K562 (cell line): Measurements from ENCODE around the gene TRIM38. TPM values are rescaled to one million over a fixed set of nuclear protein-coding genes. Genes with fewer than 3 reads are reported as not detected.

ENCODE experiments used
- AFF1 ChIP-seq, 2 experiments: fragments of 450-650 bp; IDR thresholded peaks; 2 replicates each; pipeline ENCODE4 v1.6.1; 2018; ENCODE audit warnings: mild to moderate bottlenecking in 2 of 2, low read depth in 1 of 2; ENCODE audit not compliant: partially characterized antibody in 2 of 2
- BACH1 ChIP-seq: fragments of 200-800 bp; sonication (Bioruptor generic); IDR thresholded peaks from 2 replicates; pipeline ENCODE4 v1.6.1; 2016; ENCODE audit warnings: missing genetic modification characterization, missing compliant biosample characterization
- EGR1 ChIP-seq: fragments of 450-650 bp; conservative IDR thresholded peaks from 2 replicates; pipeline ENCODE4 v1.6.1; 2017; ENCODE audit warnings: mild to moderate bottlenecking
- L3MBTL2 ChIP-seq: fragments of 450-650 bp; IDR thresholded peaks from 2 replicates; pipeline ENCODE4 v1.6.1; 2016; ENCODE audit warnings: mild to moderate bottlenecking, moderate library complexity
- MYC ChIP-seq, 2 experiments: fragments of 250-450 bp in 1 of 2; sonication (Bioruptor Pico) in 1 of 2; IDR thresholded peaks; 2 replicates each; pipeline versions ENCODE4 v1.5.1 to v1.6.1; 2012 to 2021; ENCODE audit warnings: low read depth in 2 of 2, borderline replicate concordance in 1 of 2, improper control_type of control experiment in 1 of 2, low read length in 1 of 2, mild to moderate bottlenecking in 1 of 2, moderate library complexity in 1 of 2
- NBN ChIP-seq: fragments of 450-650 bp; IDR thresholded peaks from 2 replicates; pipeline ENCODE4 v1.6.1; 2016; ENCODE audit warnings: low read depth, mild to moderate bottlenecking
- NEUROD1 ChIP-seq: fragments of 150-350 bp; IDR thresholded peaks from 2 replicates; pipeline ENCODE4 v1.6.1; 2014; ENCODE audit warnings: borderline replicate concordance, low read length, low read depth; ENCODE audit not compliant: partially characterized antibody
- OTX1 ChIP-seq: fragments of 450-650 bp; formaldehyde crosslinking; IDR thresholded peaks from 2 replicates; pipeline ENCODE4 v1.4.0; 2022; ENCODE audit warnings: mild to moderate bottlenecking
- PHF21A ChIP-seq: fragments of 450-650 bp; IDR thresholded peaks from 2 replicates; pipeline ENCODE4 v1.6.1; 2017; ENCODE audit warnings: low read depth, borderline replicate concordance
- POLR2AphosphoS5 ChIP-seq: IDR thresholded peaks from 2 replicates; pipeline ENCODE4 v1.6.1; 2011; ENCODE audit warnings: mild to moderate bottlenecking, low read depth, low read length, moderate library complexity; ENCODE audit not compliant: control insufficient read depth, insufficient read depth
- PTRF ChIP-seq: fragments of 450-650 bp; IDR thresholded peaks from 2 replicates; pipeline ENCODE4 v1.6.1; 2016; ENCODE audit warnings: mild to moderate bottlenecking, missing genetic modification characterization, missing compliant biosample characterization
- SMARCA4 ChIP-seq: fragments of 450-650 bp; IDR thresholded peaks from 2 replicates; pipeline ENCODE4 v1.6.1; 2016
- SMARCC2 ChIP-seq: fragments of 450-650 bp; IDR thresholded peaks from 2 replicates; pipeline ENCODE4 v1.6.1; 2017; ENCODE audit warnings: antibody characterized with exemption, moderate library complexity, mild to moderate bottlenecking, low read depth
- TRIM24 ChIP-seq, 2 experiments: fragments of 450-650 bp; IDR thresholded peaks; 2 replicates each; pipeline ENCODE4 v1.6.1; 2016
- ZBTB1 ChIP-seq: sonication (generic); formaldehyde crosslinking; IDR thresholded peaks from 2 replicates; pipeline ENCODE4 v1.8.1; 2023; ENCODE audit warnings: missing genetic modification reagents, low read depth, mild to moderate bottlenecking, borderline replicate concordance
- ZEB2 ChIP-seq: fragments of 450-650 bp; IDR thresholded peaks from 2 replicates; pipeline ENCODE4 v1.6.1; 2016
- ZNF592 ChIP-seq: fragments of 450-650 bp; IDR thresholded peaks from 2 replicates; pipeline ENCODE4 v1.6.1; 2017; ENCODE audit warnings: antibody characterized with exemption, mild to moderate bottlenecking
- ZNF75A ChIP-seq: fragments of 450-650 bp; formaldehyde crosslinking; IDR thresholded peaks from 2 replicates; pipeline ENCODE4 v1.4.0; 2020; ENCODE audit warnings: mild to moderate bottlenecking
- polyA plus RNA-seq, 8 experiments: library from polyadenylated mRNA; depleted of rRNA in 4 of 8; stranded (reverse) in 5 of 8; unstranded in 3 of 8; fragments of >200 nt; fragmentation: Nextera tagmentation in 2 of 8; fragmentation: Illumina TruSeq in 1 of 8; extraction: Ambion mirVana in 2 of 8; extraction: Trizol in 1 of 8; gene quantifications; 2 replicates each; pipeline versions ENCODE4 v1.2.1 to v1.2.3, GENCODE V29; 2011 to 2014; ENCODE audit warnings: inconsistent platforms in 1 of 8, missing spikeins in 1 of 8
- total RNA-seq, 7 experiments: library from RNA; depleted of rRNA in 6 of 7; stranded (reverse); fragments of >200 nt in 6 of 7; fragmentation: Illumina TruSeq in 2 of 7; extraction: Trizol in 2 of 7; gene quantifications; 2 replicates each; pipeline versions ENCODE4 v1.2.1 to v1.2.3, GENCODE V29; 2011 to 2021; ENCODE audit warnings: low replicate concordance in 1 of 7
- TF ChIP-seq, protein P1 (sequence below): fragments of 200-800 bp; sonication (Bioruptor generic); IDR thresholded peaks from 2 replicates; pipeline ENCODE4 v1.6.1; 2017; ENCODE audit warnings: missing genetic modification characterization, missing compliant biosample characterization

Gene TRIM38
- total and polyA plus RNA-seq, 9 of the 15 experiments (the other 6 are each of a cell fraction or from before 2014, with no cell fraction given), result 1.7 to 6.7 (median 6.3) TPM

DNA sequence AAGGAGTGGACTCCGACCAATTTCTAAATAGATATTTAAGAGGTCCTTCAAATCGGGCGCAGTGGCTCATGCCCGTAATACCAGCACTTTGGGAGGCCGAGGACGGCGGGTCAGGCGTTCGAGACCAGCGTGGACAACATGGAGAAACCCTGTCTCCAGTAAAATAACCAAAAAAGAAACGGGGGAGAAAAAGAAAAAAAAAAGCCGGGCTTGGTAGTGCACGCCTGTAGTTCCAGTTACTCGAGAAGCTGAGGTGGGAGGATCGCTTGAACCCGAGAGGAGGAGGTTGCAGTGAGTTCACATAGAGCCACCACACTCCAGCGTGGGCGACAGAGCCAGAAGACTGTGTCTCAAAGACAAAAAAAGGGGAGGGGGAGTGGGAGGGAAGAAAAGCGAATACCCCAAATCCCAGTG is 71.3 kb downstream of the TRIM38 start (continued):
- TF ChIP-seq ZNF592 (peak; percentile 16; the same call in 1 of the 2 replicates), EGR1 (peak; percentile 98), BACH1 (tag) (0 out of 2 replicates have a peak, but pooled peaks have one; percentile 10), OTX1 (peak; percentile 35; the same call in 1 of the 2 replicates), NEUROD1 (peak; percentile 30), NBN (peak; percentile 76; the same call in 1 of the 2 replicates), MYC (IDR thresholded peaks at IDR 0.05; ENCODE audit: low read depth, low read length) (0 out of 2 replicates have a peak, but pooled peaks have one; percentile 6), MYC (CRISPR knock-in tag; IDR thresholded peaks at IDR 0.05; ENCODE audit: borderline replicate concordance, low read depth) (no peak), POLR2AphosphoS5 (no peak), L3MBTL2 (peak; percentile 7; the same call in 1 of the 2 replicates), ZEB2 (0 out of 2 replicates have a peak, but pooled peaks have one; percentile 46), ZBTB1 (no peak), PHF21A (peak; percentile 97), ZNF75A (CRISPR knock-in tag) (0 out of 2 replicates have a peak, but pooled peaks have one; percentile 32), TRIM24 (IDR thresholded peaks at IDR 0.05) (peak; percentile 20 to 35; a peak in 2 of 4 replicates), SMARCC2 (peak; percentile 67), PTRF (tag) (no peak), AFF1 (IDR thresholded peaks at IDR 0.05; ENCODE audit: low read depth in 1 of 2, partially characterized antibody in 2 of 2) (peak; percentile 68 to 77), SMARCA4 (peak; percentile 77)
- TF ChIP-seq, protein P1, sequence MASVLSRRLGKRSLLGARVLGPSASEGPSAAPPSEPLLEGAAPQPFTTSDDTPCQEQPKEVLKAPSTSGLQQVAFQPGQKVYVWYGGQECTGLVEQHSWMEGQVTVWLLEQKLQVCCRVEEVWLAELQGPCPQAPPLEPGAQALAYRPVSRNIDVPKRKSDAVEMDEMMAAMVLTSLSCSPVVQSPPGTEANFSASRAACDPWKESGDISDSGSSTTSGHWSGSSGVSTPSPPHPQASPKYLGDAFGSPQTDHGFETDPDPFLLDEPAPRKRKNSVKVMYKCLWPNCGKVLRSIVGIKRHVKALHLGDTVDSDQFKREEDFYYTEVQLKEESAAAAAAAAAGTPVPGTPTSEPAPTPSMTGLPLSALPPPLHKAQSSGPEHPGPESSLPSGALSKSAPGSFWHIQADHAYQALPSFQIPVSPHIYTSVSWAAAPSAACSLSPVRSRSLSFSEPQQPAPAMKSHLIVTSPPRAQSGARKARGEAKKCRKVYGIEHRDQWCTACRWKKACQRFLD (CRISPR knock-in tag), result 0 out of 2 replicates have a peak, but pooled peaks have one; percentile 47
